Measurements from ENCODE around the gene TSPAN5.
"Not testable (repeated sequence)": the region's sequence is repeated elsewhere in the genome, so short reads cannot be mapped to it uniquely, and the experiment has no call there.

TSPAN5 gene

GRCh38 chr4:98466868-98467599, 191.4 kb downstream of the TSPAN5 start:
- FAIRE-seq (no peak), DNase-seq (ENCODE audit: insufficient read length, low spot score) (no peak)
- TF ChIP-seq POLR2A (IDR thresholded peaks at IDR 0.05; ENCODE audit: low read depth, low read length): no peak

GRCh38 chr4:98462487-98462886, 195.9 kb downstream of the TSPAN5 start:
- TF ChIP-seq POLR2A (IDR thresholded peaks at IDR 0.05; ENCODE audit: low read depth, low read length): no peak
- DNase-seq (ENCODE audit: insufficient read length, low spot score) (no peak), FAIRE-seq (no peak)

- DNase-seq (ENCODE audit: insufficient read length, low spot score); FAIRE-seq: not testable (repeated sequence)
Observed at GRCh38 chr4:98461121-98461865, 197.1 kb downstream of the TSPAN5 start.

- DNase-seq (ENCODE audit: insufficient read length, low spot score); FAIRE-seq: not testable (repeated sequence)
Observed at GRCh38 chr4:98457422-98457821, 201.0 kb downstream of the TSPAN5 start.

- FAIRE-seq (no peak), DNase-seq (ENCODE audit: insufficient read length, low spot score) (no peak)
- TF ChIP-seq POLR2A (IDR thresholded peaks at IDR 0.05; ENCODE audit: low read depth, low read length): no peak
Observed at GRCh38 chr4:98452091-98452490, 206.3 kb downstream of the TSPAN5 start.

- DNase-seq (ENCODE audit: insufficient read length, low spot score): no peak
- no peak for TF ChIP-seq POLR2A (IDR thresholded peaks at IDR 0.05; ENCODE audit: low read depth, low read length)
- no peak for FAIRE-seq
Observed at GRCh38 chr4:98448908-98449307, 209.5 kb downstream of the TSPAN5 start.

GRCh38 chr4:98447648-98448047, 210.8 kb downstream of the TSPAN5 start:
- TF ChIP-seq POLR2A (IDR thresholded peaks at IDR 0.05; ENCODE audit: low read depth, low read length): no peak
- no peak for FAIRE-seq
- DNase-seq (ENCODE audit: insufficient read length, low spot score): no peak

- TF ChIP-seq POLR2A (IDR thresholded peaks at IDR 0.05; ENCODE audit: low read depth, low read length): no peak
- FAIRE-seq (no peak), DNase-seq (ENCODE audit: insufficient read length, low spot score) (peak; percentile 10)
Observed at GRCh38 chr4:98446499-98447375, 211.7 kb downstream of the TSPAN5 start.

GRCh38 chr4:98444371-98444770, 214.0 kb downstream of the TSPAN5 start:
- no peak for DNase-seq (ENCODE audit: insufficient read length, low spot score)
- no peak for TF ChIP-seq POLR2A (IDR thresholded peaks at IDR 0.05; ENCODE audit: low read depth, low read length)
- no peak for FAIRE-seq

GRCh38 chr4:98434816-98435215, 223.6 kb downstream of the TSPAN5 start:
- no peak for FAIRE-seq
- TF ChIP-seq POLR2A (IDR thresholded peaks at IDR 0.05; ENCODE audit: low read depth, low read length): no peak
- no peak for DNase-seq (ENCODE audit: insufficient read length, low spot score)

- no peak for FAIRE-seq
- no peak for DNase-seq (ENCODE audit: insufficient read length, low spot score)
- TF ChIP-seq POLR2A (IDR thresholded peaks at IDR 0.05; ENCODE audit: low read depth, low read length): no peak
Observed at GRCh38 chr4:98433691-98434090, 224.7 kb downstream of the TSPAN5 start.

GRCh38 chr4:98430708-98431403, 227.6 kb downstream of the TSPAN5 start:
- peak; percentile 27 for DNase-seq (ENCODE audit: insufficient read length, low spot score)
- FAIRE-seq: peak; percentile 95

GRCh38 chr4:98423009-98423408, 235.4 kb downstream of the TSPAN5 start:
- TF ChIP-seq POLR2A (IDR thresholded peaks at IDR 0.05; ENCODE audit: low read depth, low read length): no peak
- DNase-seq (ENCODE audit: insufficient read length, low spot score): no peak
- no peak for FAIRE-seq

More at GRCh38 chr4:98430708-98431403, 227.6 kb downstream of the TSPAN5 start:
- no peak for TF ChIP-seq POLR2A (IDR thresholded peaks at IDR 0.05; ENCODE audit: low read depth, low read length)
